DOHH2 (cell line): ENCODE measurements around the gene CA7.
"Not testable (repeated sequence)": the region's sequence is repeated elsewhere in the genome, so short reads cannot be mapped to it uniquely, and the experiment has no call there.

Experiments used
- H3F3A ChIP-seq: fragments of 200-600 bp; sonication (generic), shearing (Covaris generic); 2 replicates; pipeline ENCODE4 v1.6.0; 2016; ENCODE audit warnings: antibody characterized with exemption, mild to moderate bottlenecking; ENCODE audit not compliant: control insufficient read depth, insufficient read depth
- H3K27ac ChIP-seq: fragments of 200-600 bp; sonication (generic); 2 replicates; pipeline ENCODE4 v1.5.1; 2014; ENCODE audit warnings: low read depth, mild to moderate bottlenecking, low read length, moderate library complexity
- H3K27me3 ChIP-seq: fragments of 200-600 bp; sonication (generic); 2 replicates; pipeline ENCODE4 v1.6.1; 2014; ENCODE audit warnings: mild to moderate bottlenecking, low read length, mixed read lengths; ENCODE audit not compliant: control insufficient read depth
- H3K36me3 ChIP-seq: fragments of 200-600 bp; sonication (generic); 2 replicates; pipeline ENCODE4 v1.6.1; 2014; ENCODE audit warnings: mild to moderate bottlenecking, low read length, moderate library complexity, mixed read lengths; ENCODE audit not compliant: control insufficient read depth
- H3K4me1 ChIP-seq: fragments of 200-600 bp; sonication (generic); 2 replicates; pipeline ENCODE4 v1.6.1; 2014; ENCODE audit warnings: mild to moderate bottlenecking, low read length, mixed read lengths; ENCODE audit not compliant: control insufficient read depth
- H3K4me2 ChIP-seq: fragments of 200-600 bp; sonication (generic); 2 replicates; pipeline ENCODE4 v1.6.0; 2014; ENCODE audit warnings: mild to moderate bottlenecking, low read length, moderate library complexity
- H3K4me3 ChIP-seq: fragments of 200-600 bp; sonication (generic); 2 replicates; pipeline ENCODE4 v1.5.1; 2014; ENCODE audit warnings: mild to moderate bottlenecking, low read length, mixed read lengths
- H3K79me2 ChIP-seq: fragments of 200-600 bp; sonication (generic); 2 replicates; pipeline ENCODE4 v1.6.1; 2014; ENCODE audit warnings: mild to moderate bottlenecking, low read length, mixed read lengths; ENCODE audit not compliant: control insufficient read depth
- H3K9me2 ChIP-seq: fragments of 200-600 bp; sonication (generic); replicated peaks from 2 replicates; pipeline ENCODE4 v1.6.1; 2014; ENCODE audit warnings: mild to moderate bottlenecking, low read length, mixed read lengths; ENCODE audit not compliant: control insufficient read depth
- H3K9me3 ChIP-seq: fragments of 200-600 bp; sonication (generic); 2 replicates; pipeline ENCODE4 v1.6.1; 2014; ENCODE audit warnings: antibody characterized with exemption, low read length, mixed read lengths; ENCODE audit not compliant: control insufficient read depth, insufficient read depth
- H4K20me1 ChIP-seq: fragments of 200-600 bp; sonication (generic); 2 replicates; pipeline ENCODE4 v1.6.0; 2014; ENCODE audit warnings: low read depth, mild to moderate bottlenecking, antibody characterized with exemption, low read length, moderate library complexity; ENCODE audit not compliant: control insufficient read depth, insufficient read depth
- CTCF ChIP-seq: fragments of 200-600 bp; sonication (generic); IDR thresholded peaks from one replicate; pipeline ENCODE4 v1.5.1; 2014; ENCODE audit warnings: antibody characterized with exemption, mild to moderate bottlenecking, low read depth, low read length; ENCODE audit not compliant: poor library complexity, severe bottlenecking
- EZH2phosphoT487 ChIP-seq: fragments of 200-600 bp; sonication (generic); IDR thresholded peaks from 2 replicates; pipeline ENCODE4 v1.6.1; 2017; ENCODE audit warnings: borderline replicate concordance, mild to moderate bottlenecking, antibody characterized with exemption, low read length, moderate library complexity, mixed read lengths

The CA7 gene

GRCh38 chr16:66859397-66860068, 15.3 kb downstream of the CA7 start:
- Histone ChIP-seq H3F3A (no peaks in the 10 kb centered on the region), H3K9me2 (no peaks in the 10 kb centered on the region), H3K27me3 (no peaks in the 10 kb centered on the region), H4K20me1 (no peaks in the 10 kb centered on the region), H3K79me2 (no peaks in the 10 kb centered on the region), H3K27ac (no peak overlapping the region), H3K9me3 (no peaks in the 10 kb centered on the region), H3K4me2 (no peak overlapping the region), H3K36me3 (no peaks in the 10 kb centered on the region), H3K4me3 (no peak overlapping the region), H3K4me1 (peaks cover 7% of the 10 kb centered on the region)
- TF ChIP-seq EZH2phosphoT487 (no peak), CTCF (no peak)

DNA sequence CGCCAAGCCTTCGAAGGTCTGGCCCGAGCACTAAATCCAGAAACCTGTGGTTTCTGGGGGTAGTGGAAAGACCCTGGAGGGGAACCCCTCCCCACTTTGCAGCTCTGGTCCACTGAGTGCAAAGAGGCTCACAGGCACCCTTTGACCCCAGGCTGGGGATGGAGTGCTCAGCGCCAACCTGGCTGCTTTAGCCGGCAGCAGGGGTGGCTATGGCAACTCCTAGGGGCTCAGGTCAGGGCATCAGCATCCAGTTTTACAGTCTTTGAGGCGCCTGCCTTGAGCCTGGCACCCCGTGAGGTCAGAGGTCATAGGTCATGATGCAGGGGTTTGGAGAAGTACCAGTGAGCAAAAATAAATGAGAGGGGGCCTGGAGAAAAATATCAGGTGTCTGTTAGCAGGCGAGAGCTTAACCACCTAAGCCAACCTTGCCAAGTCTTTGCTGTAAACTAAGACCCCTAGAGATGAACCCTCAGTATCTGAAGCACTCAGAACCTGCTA, 17.9 kb downstream of the CA7 start:
- Histone ChIP-seq H3F3A (no peaks in the 10 kb centered on the region), H3K4me2 (no peak overlapping the region), H3K4me3 (no peak overlapping the region), H3K9me3 (no peaks in the 10 kb centered on the region), H3K27me3 (no peaks in the 10 kb centered on the region), H3K9me2 (no peaks in the 10 kb centered on the region), H3K79me2 (no peaks in the 10 kb centered on the region), H3K36me3 (no peaks in the 10 kb centered on the region), H3K4me1 (peaks cover 5% of the 10 kb centered on the region), H4K20me1 (no peaks in the 10 kb centered on the region), H3K27ac (no peak overlapping the region)
- TF ChIP-seq EZH2phosphoT487 (no peak), CTCF (no peak)

- H3K4me3 ChIP-seq, result no peak overlapping the region
- no peak overlapping the region for H3K27ac ChIP-seq
- H3K9me2 ChIP-seq, result no peaks in the 10 kb centered on the region
- H4K20me1 ChIP-seq, result no peaks in the 10 kb centered on the region
- no peak overlapping the region for H3K4me2 ChIP-seq
- no peaks in the 10 kb centered on the region for H3K27me3 ChIP-seq
- TF ChIP-seq EZH2phosphoT487, result no peak
- no peak for TF ChIP-seq CTCF
- H3F3A ChIP-seq, result no peaks in the 10 kb centered on the region
- H3K36me3 ChIP-seq, result no peaks in the 10 kb centered on the region
- no peaks in the 10 kb centered on the region for H3K79me2 ChIP-seq
- H3K4me1 ChIP-seq, result no peaks in the 10 kb centered on the region
- no peaks in the 10 kb centered on the region for H3K9me3 ChIP-seq
These were observed 19.5 kb downstream of the CA7 start for GRCh38 chr16:66863707-66864106.

GRCh38 chr16:66869424-66869823, 25.2 kb downstream of the CA7 start:
- Histone ChIP-seq H3K4me3 (no peak overlapping the region), H3K4me1 (peaks cover 16% of the 10 kb centered on the region), H3F3A (peaks cover 7% of the 10 kb centered on the region), H4K20me1 (no peaks in the 10 kb centered on the region), H3K27me3 (no peaks in the 10 kb centered on the region), H3K79me2 (no peaks in the 10 kb centered on the region), H3K36me3 (no peaks in the 10 kb centered on the region), H3K9me2 (no peaks in the 10 kb centered on the region), H3K9me3 (no peaks in the 10 kb centered on the region), H3K27ac (no peak overlapping the region), H3K4me2 (no peak overlapping the region)
- no peak for TF ChIP-seq EZH2phosphoT487
- no peak for TF ChIP-seq CTCF

- not testable (repeated sequence) for H3K36me3 ChIP-seq, H3K4me3 ChIP-seq, H3K9me2 ChIP-seq, H3K4me2 ChIP-seq, H3K27me3 ChIP-seq, H3F3A ChIP-seq, H4K20me1 ChIP-seq, H3K79me2 ChIP-seq, H3K9me3 ChIP-seq, H3K27ac ChIP-seq
- peaks cover 33% of the 10 kb centered on the region for H3K4me1 ChIP-seq
These were observed 27.1 kb downstream of the CA7 start for GRCh38 chr16:66871363-66871762.
